Duodenal mucosa (tissue), 2 donors: ENCODE data around the gene PRKCH.
A peak's percentile ranks its signal among the peaks of the same experiment; 100 is the strongest.

Experiments used
- H3K27ac ChIP-seq: one replicate; pipeline ENCODE4 v1.7.0; 2013; ENCODE audit warnings: low read depth, low read length
- H3K27me3 ChIP-seq, 2 donors: one replicate each; pipeline ENCODE4 v1.7.0; 2013; ENCODE audit warnings: low read length in 2 of 2, control low read depth in 1 of 2; ENCODE audit not compliant: insufficient read depth in 2 of 2, control insufficient read depth in 1 of 2
- H3K36me3 ChIP-seq, 2 donors: one replicate each; pipeline ENCODE4 v1.7.0; 2013; ENCODE audit warnings: low read length in 2 of 2, control low read depth in 1 of 2; ENCODE audit not compliant: insufficient read depth in 2 of 2, control insufficient read depth in 1 of 2
- H3K4me1 ChIP-seq, 2 donors: one replicate each; pipeline ENCODE4 v1.7.0; 2013; ENCODE audit warnings: low read length in 2 of 2, control low read depth in 1 of 2; ENCODE audit not compliant: insufficient read depth in 2 of 2, control insufficient read depth in 1 of 2
- H3K4me3 ChIP-seq, 2 donors: one replicate each; pipeline ENCODE4 v1.7.0; 2013; ENCODE audit warnings: low read length in 2 of 2, low read depth in 1 of 2
- H3K9ac ChIP-seq, 2 donors: one replicate each; pipeline ENCODE4 v1.7.0; 2013; ENCODE audit warnings: low read length in 2 of 2, low read depth in 1 of 2
- H3K9me3 ChIP-seq, 2 donors: one replicate each; pipeline ENCODE4 v1.7.0; 2013; ENCODE audit warnings: low read length in 2 of 2, control low read depth in 1 of 2; ENCODE audit not compliant: control insufficient read depth in 1 of 2

The PRKCH gene

DNA sequence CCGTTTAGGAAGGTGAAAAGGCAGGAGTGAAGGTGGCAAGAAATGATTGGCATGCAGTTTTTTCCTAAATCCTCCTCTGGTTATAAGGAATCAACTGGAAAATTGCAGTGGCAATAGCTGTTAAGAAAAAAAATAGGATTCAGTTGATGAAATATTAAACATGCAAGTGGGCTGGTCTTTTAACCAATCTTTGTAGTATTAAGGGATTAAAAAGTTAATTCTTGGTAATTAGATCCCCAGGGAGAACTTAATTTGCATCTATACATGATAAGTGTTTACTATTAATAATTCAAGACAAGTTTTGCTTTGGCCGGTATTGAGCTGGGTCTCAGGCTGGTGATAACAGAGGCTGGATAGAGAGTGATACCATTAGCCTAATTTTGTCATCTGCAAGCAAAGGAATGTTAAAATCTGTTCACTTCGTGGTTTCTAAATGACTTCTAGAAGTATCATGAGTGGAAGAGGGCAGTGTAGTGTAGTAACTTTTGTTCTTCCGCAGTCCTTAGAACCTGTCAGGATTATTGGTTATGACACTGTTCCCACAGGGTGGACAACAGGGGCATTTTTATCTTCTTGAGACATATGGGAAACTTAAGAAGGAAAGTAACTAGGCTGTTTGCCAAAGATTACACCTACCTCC is 118.5 kb downstream of the PRKCH start:
- H3K9me3 ChIP-seq, result no peaks in the 10 kb centered on the region
- H3K4me3 ChIP-seq, result peak overlapping the region; percentile 31 to 53
- no peaks in the 10 kb centered on the region for H3K36me3 ChIP-seq
- H3K27ac ChIP-seq, result no peak overlapping the region
- H3K9ac ChIP-seq, result peak overlapping the region in 1 of 2 donors; percentile 39
- H3K27me3 ChIP-seq, result no peaks in the 10 kb centered on the region
- H3K4me1 ChIP-seq, result peaks cover 18 to 26% of the 10 kb centered on the region in 2 donors

DNA sequence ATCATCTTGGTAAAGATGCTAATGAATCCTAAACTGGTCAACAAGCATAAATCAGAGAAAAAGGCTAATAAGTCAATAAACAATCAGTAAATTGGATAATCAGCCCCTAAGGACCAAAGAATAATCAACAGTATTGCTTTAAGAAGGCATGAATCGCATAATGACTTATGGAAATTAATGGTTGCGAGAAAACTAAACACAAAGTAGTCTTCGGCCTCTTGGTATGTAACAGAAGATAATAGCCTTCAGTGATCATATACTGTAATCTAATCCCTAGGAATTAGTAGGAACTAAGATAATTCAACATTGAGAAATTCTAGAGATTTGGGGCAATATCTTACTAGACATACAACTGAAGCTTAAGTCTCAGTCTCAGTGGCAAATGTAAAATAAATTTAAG is 122.1 kb downstream of the PRKCH start:
- H3K27ac ChIP-seq, result no peak overlapping the region

DNA sequence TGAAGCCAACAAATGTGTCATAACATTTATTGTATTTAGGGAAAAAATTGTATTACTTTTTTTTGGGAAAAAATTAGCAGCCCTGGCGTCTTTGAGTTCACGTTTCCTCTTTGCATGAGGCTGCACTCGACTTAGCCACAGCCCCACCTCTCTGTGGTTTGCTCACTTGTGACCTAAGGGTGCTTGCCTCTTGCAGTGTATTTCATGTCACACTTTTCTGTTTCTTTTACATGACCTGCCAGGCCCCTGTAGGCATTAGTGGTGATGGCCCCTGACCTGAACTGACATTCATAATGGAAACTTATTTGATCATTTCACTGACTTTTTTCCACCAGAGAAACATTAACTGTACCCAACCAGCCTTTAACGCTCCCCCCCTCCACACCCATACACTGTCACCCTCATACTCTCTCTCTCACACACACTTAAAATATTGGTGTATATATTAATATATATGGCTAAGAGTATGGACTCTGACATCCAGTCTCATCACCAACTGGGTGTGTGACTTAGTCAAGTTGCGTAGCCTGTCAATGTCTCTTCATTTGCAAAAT is 122.9 kb downstream of the PRKCH start:
- no peak overlapping the region for H3K27ac ChIP-seq
- H3K27me3 ChIP-seq, result no peaks in the 10 kb centered on the region
- H3K36me3 ChIP-seq, result no peaks in the 10 kb centered on the region
- H3K4me3 ChIP-seq, result no peak overlapping the region
- H3K9ac ChIP-seq, result no peak overlapping the region
- peaks cover 10 to 14% of the 10 kb centered on the region in 2 donors for H3K4me1 ChIP-seq
- no peaks in the 10 kb centered on the region for H3K9me3 ChIP-seq

More for the DNA sequence above, 122.1 kb downstream of the PRKCH start:
- H3K9ac ChIP-seq, result no peak overlapping the region
- H3K36me3 ChIP-seq, result no peaks in the 10 kb centered on the region
- H3K4me1 ChIP-seq, result peaks cover 14 to 21% of the 10 kb centered on the region in 2 donors
- H3K4me3 ChIP-seq, result no peak overlapping the region
- H3K9me3 ChIP-seq, result no peaks in the 10 kb centered on the region
- H3K27me3 ChIP-seq, result no peaks in the 10 kb centered on the region

DNA sequence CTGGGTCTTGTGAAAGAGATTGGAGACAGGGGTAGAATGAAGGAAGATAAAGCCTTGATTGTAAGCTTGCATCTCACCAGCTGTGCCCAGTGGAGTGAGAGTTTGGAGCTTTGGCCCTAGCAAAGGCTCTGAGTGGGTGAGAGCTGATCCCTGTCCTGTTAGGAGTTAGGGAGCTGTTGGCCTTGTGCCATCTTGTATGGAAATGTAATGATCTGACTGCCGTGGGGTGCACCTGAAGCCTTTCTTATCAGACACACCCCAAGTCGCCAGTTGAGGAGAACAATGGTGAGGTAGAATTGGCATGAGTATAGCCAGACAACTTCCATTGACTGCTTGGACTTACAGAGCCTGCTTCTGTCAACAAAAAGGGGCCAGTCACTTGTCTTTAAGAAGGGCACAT is 130.1 kb downstream of the PRKCH start:
- H3K4me3 ChIP-seq, result no peak overlapping the region
- H3K9ac ChIP-seq, result no peak overlapping the region
- no peaks in the 10 kb centered on the region for H3K27me3 ChIP-seq
- peaks cover 10 to 18% of the 10 kb centered on the region in 2 donors for H3K4me1 ChIP-seq
- H3K27ac ChIP-seq, result no peak overlapping the region
- H3K9me3 ChIP-seq, result no peaks in the 10 kb centered on the region
- H3K36me3 ChIP-seq, result no peaks in the 10 kb centered on the region

DNA sequence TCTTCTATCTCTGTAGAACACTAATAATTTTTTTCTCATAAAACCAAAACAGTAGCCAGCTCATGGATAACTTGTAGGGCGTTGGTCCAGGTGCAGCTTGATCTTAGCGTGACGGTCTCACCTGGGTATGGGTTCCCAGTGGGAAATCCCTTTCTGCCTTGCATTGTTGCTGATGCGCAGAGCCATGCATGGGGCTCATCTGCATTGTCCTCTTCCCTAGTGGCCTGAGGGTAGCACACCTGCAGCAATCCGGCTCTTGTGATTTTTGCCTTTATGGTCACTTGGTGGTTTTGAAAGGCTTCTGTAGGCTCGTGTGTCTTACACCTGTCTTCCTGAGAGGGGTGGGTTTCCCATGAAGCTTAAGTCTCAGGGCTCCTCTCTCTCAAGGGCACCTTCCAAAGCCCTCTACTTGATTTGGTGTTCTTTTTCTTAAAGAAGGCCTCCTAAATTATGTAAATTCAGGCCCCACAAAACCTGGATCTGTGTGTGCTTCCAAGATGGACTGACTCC is 130.6 kb downstream of the PRKCH start:
- H3K36me3 ChIP-seq, result peaks cover 0 to 3% of the 10 kb centered on the region in 2 donors
- H3K9ac ChIP-seq, result no peak overlapping the region
- H3K27ac ChIP-seq, result no peak overlapping the region
- peaks cover 10 to 20% of the 10 kb centered on the region in 2 donors for H3K4me1 ChIP-seq
- no peaks in the 10 kb centered on the region for H3K27me3 ChIP-seq
- H3K9me3 ChIP-seq, result no peaks in the 10 kb centered on the region
- no peak overlapping the region for H3K4me3 ChIP-seq

DNA sequence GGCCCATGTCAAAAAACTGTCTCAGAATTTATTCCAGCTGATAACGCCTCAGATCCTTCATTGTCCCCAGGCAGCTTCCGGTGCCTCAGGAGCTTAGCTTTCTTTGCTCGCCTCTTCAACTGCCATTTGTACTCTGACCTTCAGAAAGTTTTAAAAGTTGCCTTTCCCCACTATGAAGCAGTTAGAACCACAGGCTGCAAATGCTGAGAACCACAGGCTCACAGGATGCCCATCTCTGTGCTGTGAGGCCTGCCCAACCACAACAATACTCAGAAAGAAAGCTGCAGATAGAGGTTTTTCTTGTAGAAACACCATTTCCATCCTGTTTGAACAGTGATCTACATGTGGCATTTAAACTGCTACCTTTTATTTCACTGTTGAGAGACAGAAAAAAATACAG is 131.1 kb downstream of the PRKCH start:
- H3K9ac ChIP-seq, result no peak overlapping the region
- H3K4me3 ChIP-seq, result no peak overlapping the region
- peaks cover 5 to 6% of the 10 kb centered on the region in 2 donors for H3K36me3 ChIP-seq
- no peaks in the 10 kb centered on the region for H3K9me3 ChIP-seq
- H3K27ac ChIP-seq, result no peak overlapping the region
- no peaks in the 10 kb centered on the region for H3K27me3 ChIP-seq
- peaks cover 10 to 21% of the 10 kb centered on the region in 2 donors for H3K4me1 ChIP-seq

DNA sequence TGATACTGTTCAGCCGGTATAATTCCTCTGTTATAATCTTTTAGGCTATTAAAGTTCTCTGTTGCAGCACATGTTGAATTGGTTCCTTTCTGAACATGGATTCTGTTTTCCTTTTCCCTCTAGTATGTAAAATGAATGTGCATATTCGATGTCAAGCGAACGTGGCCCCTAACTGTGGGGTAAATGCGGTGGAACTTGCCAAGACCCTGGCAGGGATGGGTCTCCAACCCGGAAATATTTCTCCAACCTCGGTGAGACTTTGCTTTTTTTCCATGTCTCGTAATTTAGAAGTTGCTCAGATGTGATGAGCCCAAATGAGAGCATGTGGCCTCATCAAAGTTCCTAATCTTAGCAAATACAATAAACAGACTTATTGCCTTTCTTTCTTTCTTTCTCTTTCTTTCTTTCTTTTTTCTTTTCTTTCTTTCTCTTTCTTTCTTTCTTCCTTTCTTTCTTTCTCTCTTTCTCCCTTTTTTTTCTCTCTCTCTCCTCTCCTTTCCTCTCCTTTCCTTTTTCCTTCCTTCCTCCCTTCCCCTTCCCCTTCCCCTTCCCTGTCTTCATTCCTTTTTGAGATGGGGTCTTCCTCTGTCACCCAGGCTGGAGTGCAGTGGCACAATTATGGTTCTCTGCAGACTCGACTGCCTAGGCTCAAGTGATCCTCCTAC is 131.9 kb downstream of the PRKCH start:
- Histone ChIP-seq H3K4me3 (no peak overlapping the region), H3K27me3 (no peaks in the 10 kb centered on the region), H3K27ac (no peak overlapping the region), H3K9me3 (no peaks in the 10 kb centered on the region), H3K4me1 (peaks cover 10 to 21% of the 10 kb centered on the region in 2 donors), H3K9ac (no peak overlapping the region), H3K36me3 (peaks cover 12% of the 10 kb centered on the region in 2 donors)

DNA sequence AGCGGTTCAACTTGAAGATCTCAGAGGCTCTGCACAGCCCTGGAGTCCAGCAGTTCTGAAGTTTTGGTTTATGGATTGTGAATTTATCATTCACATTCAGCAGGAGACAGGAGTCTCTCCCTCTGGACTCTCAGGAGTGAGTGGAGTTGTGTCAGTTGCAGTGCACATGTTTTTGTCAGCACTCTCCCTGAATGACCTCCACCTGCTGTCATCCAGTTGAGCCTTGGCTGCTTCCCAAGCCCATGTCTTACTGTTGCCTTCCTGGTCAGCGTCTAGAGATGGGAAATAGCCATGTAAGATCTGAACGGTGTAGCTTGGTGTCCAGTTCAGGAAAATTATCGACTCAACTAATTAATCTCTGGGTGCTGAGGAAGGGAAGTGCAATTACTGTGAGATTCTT is 133.2 kb downstream of the PRKCH start:
- no peak overlapping the region for H3K9ac ChIP-seq
- no peaks in the 10 kb centered on the region for H3K9me3 ChIP-seq
- H3K27ac ChIP-seq, result no peak overlapping the region
- peaks cover 10 to 17% of the 10 kb centered on the region in 2 donors for H3K4me1 ChIP-seq
- H3K27me3 ChIP-seq, result no peaks in the 10 kb centered on the region
- H3K36me3 ChIP-seq, result peaks cover 12 to 18% of the 10 kb centered on the region in 2 donors
- no peak overlapping the region for H3K4me3 ChIP-seq

DNA sequence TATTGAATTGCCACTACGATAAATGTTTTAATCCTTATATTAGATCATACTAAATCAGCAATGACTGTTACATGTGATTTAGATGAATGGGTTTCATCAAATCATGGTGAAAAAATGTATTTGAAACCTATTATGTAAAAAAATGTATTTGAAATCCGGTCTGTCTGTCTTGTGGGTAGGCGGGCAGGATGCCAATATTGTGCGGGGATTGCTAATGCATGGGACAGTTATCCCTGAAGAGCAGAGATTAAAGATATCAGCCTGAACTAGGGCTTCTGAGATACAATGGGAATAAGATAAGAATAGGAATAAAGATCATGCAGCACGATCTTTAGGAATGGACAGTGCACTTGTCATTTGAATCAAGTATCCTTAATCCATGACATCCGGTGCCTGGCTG is 134.0 kb downstream of the PRKCH start:
- H3K27ac ChIP-seq, result no peak overlapping the region
- H3K4me1 ChIP-seq, result peaks cover 10 to 16% of the 10 kb centered on the region in 2 donors
- no peaks in the 10 kb centered on the region for H3K9me3 ChIP-seq
- H3K9ac ChIP-seq, result no peak overlapping the region
- no peak overlapping the region for H3K4me3 ChIP-seq
- H3K27me3 ChIP-seq, result no peaks in the 10 kb centered on the region
- peaks cover 12 to 18% of the 10 kb centered on the region in 2 donors for H3K36me3 ChIP-seq

DNA sequence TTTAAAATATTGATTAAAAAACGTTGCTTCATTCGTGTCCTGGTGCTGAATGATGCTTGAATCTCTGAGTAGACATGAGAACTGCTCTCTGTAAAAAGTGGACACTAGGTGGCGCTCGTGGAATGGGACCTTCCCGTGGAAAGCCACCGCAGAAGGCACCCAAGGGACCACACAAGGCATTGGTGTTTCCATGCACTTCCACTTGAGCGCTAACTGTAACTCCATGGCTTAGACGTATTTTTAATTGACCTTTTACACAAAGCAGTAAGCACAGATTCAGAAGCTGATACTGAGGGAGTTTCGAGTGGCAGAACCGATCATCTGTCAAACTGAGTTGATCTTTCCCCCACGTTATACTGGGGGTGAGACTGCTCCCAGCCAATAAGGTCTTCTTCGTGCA is 135.3 kb downstream of the PRKCH start:
- H3K9me3 ChIP-seq, result no peaks in the 10 kb centered on the region
- no peaks in the 10 kb centered on the region for H3K27me3 ChIP-seq
- H3K9ac ChIP-seq, result no peak overlapping the region
- H3K4me3 ChIP-seq, result no peak overlapping the region
- no peak overlapping the region for H3K27ac ChIP-seq
- peaks cover 12 to 18% of the 10 kb centered on the region in 2 donors for H3K36me3 ChIP-seq
- peaks cover 5 to 12% of the 10 kb centered on the region in 2 donors for H3K4me1 ChIP-seq
